MM.1S (cell line): Measurements from ENCODE around the gene POFUT2.
"Not testable (repeated sequence)": the region's sequence is repeated elsewhere in the genome, so short reads cannot be mapped to it uniquely, and the experiment has no call there.

Experiments
- DNase-seq: peaks from one replicate; pipeline ENCODE4 v3.0.0-alpha.2; 2015
- H2AFZ ChIP-seq: fragments of 300-600 bp; sonication (generic); 2 replicates; pipeline ENCODE4 v1.6.0; 2016; ENCODE audit warnings: antibody characterized with exemption, low read length
- H3F3A ChIP-seq: fragments of 300-600 bp; sonication (generic); 2 replicates; pipeline ENCODE4 v1.6.1; 2016; ENCODE audit warnings: mild to moderate bottlenecking, antibody characterized with exemption, low read length, moderate library complexity, mixed read lengths; ENCODE audit not compliant: insufficient read depth
- H3K27ac ChIP-seq: fragments of 300-600 bp; sonication (generic); 2 replicates; pipeline ENCODE4 v1.5.1; 2016; ENCODE audit warnings: mild to moderate bottlenecking, low read length
- H3K27me3 ChIP-seq: fragments of 300-600 bp; sonication (generic); replicated peaks from 2 replicates; pipeline ENCODE4 v1.6.0; 2016; ENCODE audit warnings: low read length; ENCODE audit not compliant: insufficient read depth
- H3K36me3 ChIP-seq: fragments of 300-600 bp; sonication (generic); replicated peaks from 2 replicates; pipeline ENCODE4 v1.6.1; 2016; ENCODE audit warnings: mild to moderate bottlenecking, low read length, mixed read lengths; ENCODE audit not compliant: insufficient read depth
- H3K4me1 ChIP-seq: fragments of 300-600 bp; sonication (generic); 2 replicates; pipeline ENCODE4 v1.6.1; 2016; ENCODE audit warnings: low read length, mixed read lengths
- H3K4me2 ChIP-seq: fragments of 300-600 bp; sonication (generic); 2 replicates; pipeline ENCODE4 v1.6.0; 2016; ENCODE audit warnings: low read depth, low read length
- H3K4me3 ChIP-seq: fragments of 300-600 bp; sonication (generic); 2 replicates; pipeline ENCODE4 v1.5.1; 2016; ENCODE audit warnings: low read length, mixed read lengths
- H3K79me2 ChIP-seq: fragments of 300-600 bp; sonication (generic); 2 replicates; pipeline ENCODE4 v1.6.1; 2016; ENCODE audit warnings: mixed run types, low read length, mixed read lengths
- H3K9ac ChIP-seq: fragments of 300-600 bp; sonication (generic); 2 replicates; pipeline ENCODE4 v1.6.1; 2016; ENCODE audit warnings: low read length, mixed read lengths
- H3K9me2 ChIP-seq: fragments of 300-600 bp; sonication (generic); replicated peaks from 2 replicates; pipeline ENCODE4 v1.6.1; 2016; ENCODE audit warnings: mild to moderate bottlenecking, low read length, mixed read lengths; ENCODE audit not compliant: insufficient read depth
- H3K9me3 ChIP-seq: fragments of 300-600 bp; sonication (generic); replicated peaks from 2 replicates; pipeline ENCODE4 v1.6.1; 2016; ENCODE audit warnings: mild to moderate bottlenecking, low read length, mixed read lengths; ENCODE audit not compliant: insufficient read depth
- H4K20me1 ChIP-seq: fragments of 300-600 bp; sonication (generic); 2 replicates; pipeline ENCODE4 v1.6.1; 2016; ENCODE audit warnings: mild to moderate bottlenecking, low read length, moderate library complexity, mixed read lengths; ENCODE audit not compliant: insufficient read depth
- EZH2 ChIP-seq: fragments of 300-600 bp; sonication (generic); optimal IDR thresholded peaks from 2 replicates; pipeline ENCODE3; 2017; ENCODE audit warnings: low read depth, mild to moderate bottlenecking, antibody characterized with exemption, low read length, mixed read lengths
- EZH2phosphoT487 ChIP-seq: fragments of 300-600 bp; sonication (generic); IDR thresholded peaks from 2 replicates; pipeline ENCODE4 v1.6.1; 2018; ENCODE audit warnings: antibody characterized with exemption, low read length
- TF ChIP-seq, protein P1 (sequence below): fragments of 300-600 bp; sonication (generic); IDR thresholded peaks from 2 replicates; pipeline ENCODE4 v1.5.1; 2016; ENCODE audit warnings: antibody characterized with exemption, low read length, mixed read lengths

The POFUT2 gene

DNA sequence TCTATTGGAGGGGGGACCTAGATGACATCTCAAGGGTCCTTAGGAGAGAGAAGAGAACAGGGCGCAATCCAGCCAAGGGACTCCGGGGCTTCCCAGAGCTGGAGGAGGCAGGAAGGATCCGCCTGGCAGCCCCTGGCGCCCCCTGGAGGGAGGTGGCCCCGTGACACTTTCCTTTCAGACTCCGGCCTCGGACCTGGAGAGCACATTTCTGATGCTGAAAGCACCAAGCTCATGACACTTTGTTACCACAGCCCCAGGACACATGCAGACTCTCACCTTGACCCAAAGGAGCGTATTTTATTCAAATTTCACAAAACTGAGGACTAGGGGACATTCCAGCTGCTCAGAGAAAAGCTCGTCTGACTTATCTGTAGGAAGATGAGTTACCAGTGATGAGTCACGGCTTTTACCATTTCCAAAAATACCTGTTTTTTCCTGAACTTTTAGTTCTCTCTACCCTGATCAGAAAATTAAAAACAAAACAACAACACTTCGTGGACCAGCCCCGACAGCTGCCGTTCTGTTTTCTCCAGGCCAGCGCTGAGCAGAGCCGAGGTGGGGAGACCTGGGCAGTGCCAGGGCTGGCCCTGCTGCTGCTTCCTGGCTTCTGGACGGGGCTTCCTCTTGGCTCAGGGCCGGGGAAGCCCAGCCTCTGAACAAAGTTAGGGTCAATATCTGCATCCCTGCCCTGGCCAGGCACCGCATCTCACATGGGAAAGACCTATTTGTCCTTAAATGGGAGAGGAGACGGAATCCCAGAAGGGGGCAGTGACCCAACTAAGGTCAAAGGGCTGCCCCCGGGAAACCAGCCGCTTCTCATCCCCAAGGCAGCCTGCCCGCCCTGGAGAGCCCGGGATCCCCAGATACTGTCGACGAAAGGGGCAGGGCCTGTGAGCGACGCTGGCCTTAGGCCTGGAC, 21.6 kb upstream of the POFUT2 start:
- H3K9me2 ChIP-seq = no peaks in the 10 kb centered on the region
- H3F3A ChIP-seq = no peaks in the 10 kb centered on the region
- H3K4me1 ChIP-seq = no peaks in the 10 kb centered on the region
- H3K4me2 ChIP-seq = peak overlapping the region; percentile 37
- peak; percentile 61 for DNase-seq
- no peak overlapping the region for H2AFZ ChIP-seq
- no peaks in the 10 kb centered on the region for H4K20me1 ChIP-seq
- H3K27me3 ChIP-seq = peaks cover 100% of the 10 kb centered on the region
- no peaks in the 10 kb centered on the region for H3K9me3 ChIP-seq
- TF ChIP-seq EZH2phosphoT487 = no peak
- TF ChIP-seq, protein P1, sequence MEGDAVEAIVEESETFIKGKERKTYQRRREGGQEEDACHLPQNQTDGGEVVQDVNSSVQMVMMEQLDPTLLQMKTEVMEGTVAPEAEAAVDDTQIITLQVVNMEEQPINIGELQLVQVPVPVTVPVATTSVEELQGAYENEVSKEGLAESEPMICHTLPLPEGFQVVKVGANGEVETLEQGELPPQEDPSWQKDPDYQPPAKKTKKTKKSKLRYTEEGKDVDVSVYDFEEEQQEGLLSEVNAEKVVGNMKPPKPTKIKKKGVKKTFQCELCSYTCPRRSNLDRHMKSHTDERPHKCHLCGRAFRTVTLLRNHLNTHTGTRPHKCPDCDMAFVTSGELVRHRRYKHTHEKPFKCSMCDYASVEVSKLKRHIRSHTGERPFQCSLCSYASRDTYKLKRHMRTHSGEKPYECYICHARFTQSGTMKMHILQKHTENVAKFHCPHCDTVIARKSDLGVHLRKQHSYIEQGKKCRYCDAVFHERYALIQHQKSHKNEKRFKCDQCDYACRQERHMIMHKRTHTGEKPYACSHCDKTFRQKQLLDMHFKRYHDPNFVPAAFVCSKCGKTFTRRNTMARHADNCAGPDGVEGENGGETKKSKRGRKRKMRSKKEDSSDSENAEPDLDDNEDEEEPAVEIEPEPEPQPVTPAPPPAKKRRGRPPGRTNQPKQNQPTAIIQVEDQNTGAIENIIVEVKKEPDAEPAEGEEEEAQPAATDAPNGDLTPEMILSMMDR = peak; percentile 90
- no peak overlapping the region for H3K4me3 ChIP-seq
- H3K79me2 ChIP-seq = no peaks in the 10 kb centered on the region
- H3K9ac ChIP-seq = no peak overlapping the region
- no peaks in the 10 kb centered on the region for H3K36me3 ChIP-seq
- H3K27ac ChIP-seq = no peak overlapping the region

DNA sequence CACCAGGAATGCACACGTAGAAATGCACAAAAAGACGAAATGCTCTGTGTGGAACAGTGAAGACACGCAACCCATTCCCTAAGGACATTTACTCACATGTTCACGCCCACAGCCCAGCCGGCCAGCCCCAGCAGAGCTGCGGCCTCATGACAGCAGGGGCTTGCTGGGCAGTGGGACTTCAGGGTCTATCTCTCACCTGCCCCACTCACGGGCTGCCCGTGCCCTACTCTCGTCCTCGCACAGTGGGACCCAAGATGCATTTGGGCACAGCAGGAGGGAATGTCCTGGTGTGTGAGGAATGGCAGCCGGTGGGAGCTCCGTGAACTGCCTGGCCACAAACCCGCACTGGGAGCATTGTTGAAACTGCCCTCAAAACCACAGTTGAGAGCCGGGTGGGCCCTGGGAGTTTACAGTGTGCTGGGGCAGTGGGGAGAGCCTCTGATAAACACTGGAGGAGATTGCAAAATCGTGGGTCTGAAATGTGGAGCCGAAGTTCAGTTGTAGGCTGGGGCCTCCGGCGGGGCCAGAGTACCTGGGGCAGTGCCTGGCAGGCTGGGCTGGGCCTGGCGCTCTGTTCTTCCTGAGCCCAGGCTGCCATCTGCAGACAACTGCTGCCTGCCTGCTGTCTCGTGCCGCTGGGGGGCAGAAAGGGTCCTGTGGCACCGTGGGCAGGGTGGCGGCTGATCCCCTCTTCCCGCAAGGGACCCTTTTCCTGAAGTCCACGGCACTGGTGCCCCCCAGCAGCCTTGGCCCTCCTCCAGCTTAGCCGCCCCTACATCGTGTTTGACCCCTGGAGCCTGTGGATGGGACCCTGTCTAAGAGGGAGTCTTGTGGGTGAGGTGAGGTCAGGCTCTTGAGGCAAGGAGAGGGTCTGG, 20.7 kb upstream of the POFUT2 start:
- Histone ChIP-seq H3K27ac (no peak overlapping the region), H3K36me3 (no peaks in the 10 kb centered on the region), H3K9ac (no peak overlapping the region), H3K9me2 (no peaks in the 10 kb centered on the region), H3F3A (no peaks in the 10 kb centered on the region), H3K9me3 (no peaks in the 10 kb centered on the region), H4K20me1 (no peaks in the 10 kb centered on the region), H3K4me3 (no peak overlapping the region), H2AFZ (no peak overlapping the region), H3K4me2 (peak overlapping the region; percentile 37), H3K4me1 (no peaks in the 10 kb centered on the region), H3K79me2 (no peaks in the 10 kb centered on the region), H3K27me3 (peaks cover 100% of the 10 kb centered on the region)
- DNase-seq = no peak
- TF ChIP-seq EZH2phosphoT487 (no peak), EZH2 (no peak)
- TF ChIP-seq, protein P1 = no peak

DNA sequence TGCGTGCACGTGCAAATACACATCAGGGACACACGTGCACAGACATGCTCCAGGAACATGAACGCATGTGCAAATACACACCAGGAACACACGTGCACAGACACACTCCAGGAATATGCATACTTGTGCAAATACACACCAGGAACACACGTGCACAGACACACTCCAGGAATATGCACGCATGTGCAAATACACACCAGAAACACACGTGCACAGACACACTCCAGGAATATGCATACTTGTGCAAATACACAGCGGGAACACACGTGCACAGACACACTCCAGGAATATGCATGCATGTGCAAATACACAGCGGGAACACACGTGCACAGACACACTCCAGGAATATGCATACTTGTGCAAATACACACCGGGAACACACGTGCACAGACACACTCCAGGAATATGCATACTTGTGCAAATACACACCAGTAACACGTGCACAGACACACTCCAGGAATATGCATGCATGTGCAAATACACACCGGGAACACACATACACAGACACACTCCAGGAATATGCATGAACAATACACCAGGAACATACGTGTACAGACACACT, 20.0 kb upstream of the POFUT2 start:
- H3K9me3 ChIP-seq, H4K20me1 ChIP-seq, H3K4me2 ChIP-seq, H3K9me2 ChIP-seq, H3K36me3 ChIP-seq, H3K4me1 ChIP-seq, H3K9ac ChIP-seq, H3F3A ChIP-seq, H3K79me2 ChIP-seq, H2AFZ ChIP-seq, DNase-seq, H3K27ac ChIP-seq, H3K4me3 ChIP-seq: not testable (repeated sequence)
- peaks cover 100% of the 10 kb centered on the region for H3K27me3 ChIP-seq
